HG03103 (cell line): ENCODE results near the gene SPINK9.
"Not testable (repeated sequence)": the region's sequence is repeated elsewhere in the genome, so short reads cannot be mapped to it uniquely, and the experiment has no call there.

Source experiments
- ATAC-seq: cut with Tn5 transposase; IDR thresholded peaks from one replicate; pipeline ENCODE4 v1.9.1; 2021; ENCODE audit warnings: low read depth; ENCODE audit not compliant: unreplicated experiment

The SPINK9 gene

GRCh38 chr5:148335259-148335658 lies at the start of gene SPINK9:
Gene SPINK9, plus strand, starts transcription at chr5:148335559. Its CDS starts 55 bp downstream, at chr5:148335614.
- no peak for ATAC-seq

- peak; percentile 57 for ATAC-seq
Measured at GRCh38 chr5:148290271-148291195, 44.8 kb upstream of the SPINK9 start.

GRCh38 chr5:148297731-148298130 lies 37.6 kb upstream of the SPINK9 start:
- ATAC-seq: no peak

GRCh38 chr5:148306446-148306845 lies 28.9 kb upstream of the SPINK9 start:
- ATAC-seq: no peak

- no peak for ATAC-seq
Measured at GRCh38 chr5:148309019-148309418, 26.3 kb upstream of the SPINK9 start.

GRCh38 chr5:148309746-148310145 lies 25.6 kb upstream of the SPINK9 start:
- ATAC-seq: no peak

- ATAC-seq: no peak
Measured at GRCh38 chr5:148311484-148311883, 23.9 kb upstream of the SPINK9 start.

GRCh38 chr5:148312153-148312552 lies 23.2 kb upstream of the SPINK9 start, which contains the start of gene SPINK7:
Gene SPINK7, plus strand, starts transcription at chr5:148312423. Its CDS starts 61 bp downstream, at chr5:148312484.
- no peak for ATAC-seq

GRCh38 chr5:148314187-148314586 lies 21.2 kb upstream of the SPINK9 start:
- ATAC-seq: no peak

- no peak for ATAC-seq
Measured at GRCh38 chr5:148314731-148315130, 20.6 kb upstream of the SPINK9 start.

GRCh38 chr5:148320011-148320963 lies 15.1 kb upstream of the SPINK9 start:
- ATAC-seq: not testable (repeated sequence)

- no peak for ATAC-seq
Measured at GRCh38 chr5:148333262-148333849, 2.0 kb upstream of the SPINK9 start.

- ATAC-seq: peak; percentile 72
Measured at GRCh38 chr5:148336704-148337435, 1.5 kb downstream of the SPINK9 start.

- ATAC-seq: no peak
Measured at GRCh38 chr5:148342371-148343045, 7.1 kb downstream of the SPINK9 start.

- ATAC-seq: no peak
Measured at GRCh38 chr5:148343046-148343407, 7.7 kb downstream of the SPINK9 start.

GRCh38 chr5:148343603-148344487 lies 8.5 kb downstream of the SPINK9 start:
- ATAC-seq: no peak

GRCh38 chr5:148347706-148348105 lies 12.3 kb downstream of the SPINK9 start:
- no peak for ATAC-seq

GRCh38 chr5:148352696-148353095 lies 17.3 kb downstream of the SPINK9 start:
- ATAC-seq: no peak
